HepG2 (cell line): Measurements from ENCODE around the gene GKN1. TPM values are rescaled to one million over a fixed set of nuclear protein-coding genes. Genes with fewer than 3 reads are reported as not detected.

Experiments
- ATRX ChIP-seq: sonication (generic); formaldehyde crosslinking; IDR thresholded peaks from 2 replicates; pipeline ENCODE4 v1.4.0; 2020; ENCODE audit warnings: missing genetic modification reagents, borderline replicate concordance
- FLYWCH1 ChIP-seq: sonication (generic); formaldehyde crosslinking; IDR thresholded peaks from 2 replicates; pipeline ENCODE4 v1.8.1; 2023; ENCODE audit warnings: mild to moderate bottlenecking, missing genetic modification reagents
- GATAD1 ChIP-seq: IDR thresholded peaks from 2 replicates; pipeline ENCODE4 v1.6.1; 2016; ENCODE audit warnings: missing genetic modification reagents, missing compliant biosample characterization
- HNRNPLL ChIP-seq: fragments of 200-400 bp; formaldehyde crosslinking; IDR thresholded peaks from 2 replicates; pipeline ENCODE4 v1.6.1; 2017; ENCODE audit warnings: mild to moderate bottlenecking, low read depth, low read length; ENCODE audit not compliant: poor library complexity, severe bottlenecking
- KAT2B ChIP-seq: fragments of 150-350 bp; IDR thresholded peaks from 2 replicates; pipeline ENCODE4 v1.6.1; 2014; ENCODE audit warnings: low read depth, low read length, borderline replicate concordance
- KAT8 ChIP-seq: IDR thresholded peaks from 2 replicates; pipeline ENCODE4 v1.6.1; 2016; ENCODE audit warnings: missing genetic modification reagents, missing compliant biosample characterization
- KDM4B ChIP-seq: sonication (generic); formaldehyde crosslinking; IDR thresholded peaks from 2 replicates; pipeline ENCODE4 v1.4.0; 2020; ENCODE audit warnings: missing genetic modification reagents
- KLF15 ChIP-seq: sonication (generic); formaldehyde crosslinking; IDR thresholded peaks from 2 replicates; pipeline ENCODE4 v1.8.1; 2023; ENCODE audit warnings: borderline replicate concordance, mild to moderate bottlenecking, inconsistent platforms, missing genetic modification reagents, mixed read lengths
- KLF6 ChIP-seq: IDR thresholded peaks from 2 replicates; pipeline ENCODE4 v1.8.0; 2016; ENCODE audit warnings: missing biosample characterization, missing genetic modification reagents
- MAFG ChIP-seq: sonication (generic); formaldehyde crosslinking; IDR thresholded peaks from 2 replicates; pipeline ENCODE4 v1.5.1; 2020; ENCODE audit warnings: mild to moderate bottlenecking, missing genetic modification reagents
- MATR3 ChIP-seq: sonication (generic); formaldehyde crosslinking; IDR thresholded peaks from 2 replicates; pipeline ENCODE4 v1.4.0; 2020; ENCODE audit warnings: missing genetic modification reagents
- NR3C1 ChIP-seq: sonication (generic); formaldehyde crosslinking; IDR thresholded peaks from 2 replicates; pipeline ENCODE4 v1.4.0; 2020; ENCODE audit warnings: missing genetic modification reagents
- PHF5A ChIP-seq: IDR thresholded peaks from one replicate; pipeline ENCODE4 v1.6.1; 2018; ENCODE audit warnings: low read depth, missing genetic modification reagents; ENCODE audit not compliant: unreplicated experiment
- POLR2A ChIP-seq, 2 experiments: IDR thresholded peaks; 2 replicates each; pipeline ENCODE4 v1.6.1; 2011; ENCODE audit warnings: low read depth in 2 of 2, low read length in 2 of 2, mild to moderate bottlenecking in 1 of 2, moderate library complexity in 1 of 2; ENCODE audit not compliant: insufficient read depth in 1 of 2
- POLR2AphosphoS2 ChIP-seq: IDR thresholded peaks from 2 replicates; pipeline ENCODE4 v1.6.1; 2011; ENCODE audit warnings: low read depth, low read length, improper control_type of control experiment
- RBFOX2 ChIP-seq: fragments of 200-400 bp; formaldehyde crosslinking; IDR thresholded peaks from 2 replicates; pipeline ENCODE4 v1.6.1; 2017; ENCODE audit warnings: low read depth, mild to moderate bottlenecking, low read length
- RFX1 ChIP-seq: fragments of 450-650 bp; IDR thresholded peaks from 2 replicates; pipeline ENCODE4 v1.6.1; 2017
- SAFB2 ChIP-seq: sonication (generic); formaldehyde crosslinking; IDR thresholded peaks from 2 replicates; pipeline ENCODE4 v1.5.1; 2020; ENCODE audit warnings: missing genetic modification reagents, low read depth, mild to moderate bottlenecking, borderline replicate concordance
- TAF1 ChIP-seq: sonication (generic); formaldehyde crosslinking; IDR thresholded peaks from 2 replicates; pipeline ENCODE4 v1.4.0; 2020; ENCODE audit warnings: missing genetic modification reagents
- ZFP41 ChIP-seq: sonication (generic); formaldehyde crosslinking; IDR thresholded peaks from 2 replicates; pipeline ENCODE4 v1.4.0; 2020; ENCODE audit warnings: mild to moderate bottlenecking, missing genetic modification reagents, borderline replicate concordance
- ZMYM4 ChIP-seq: sonication (generic); formaldehyde crosslinking; IDR thresholded peaks from 2 replicates; pipeline ENCODE4 v1.8.1; 2023; ENCODE audit warnings: mild to moderate bottlenecking, missing genetic modification reagents
- ZNF225 ChIP-seq: sonication (generic); formaldehyde crosslinking; IDR thresholded peaks from 2 replicates; pipeline ENCODE4 v1.4.0; 2020; ENCODE audit warnings: mild to moderate bottlenecking, missing genetic modification reagents
- ZNF451 ChIP-seq: sonication (generic); formaldehyde crosslinking; IDR thresholded peaks from 2 replicates; pipeline ENCODE4 v1.5.0; 2020; ENCODE audit warnings: mild to moderate bottlenecking, missing genetic modification reagents
- ZNF709 ChIP-seq: sonication (generic); formaldehyde crosslinking; IDR thresholded peaks from 2 replicates; pipeline ENCODE4 v1.5.0; 2020; ENCODE audit warnings: mild to moderate bottlenecking, missing genetic modification reagents
- ZNF75D ChIP-seq: sonication (generic); formaldehyde crosslinking; IDR thresholded peaks from 2 replicates; pipeline ENCODE4 v1.8.1; 2023; ENCODE audit warnings: missing genetic modification reagents, mild to moderate bottlenecking, borderline replicate concordance
- ZNF772 ChIP-seq: sonication (generic); formaldehyde crosslinking; IDR thresholded peaks from 2 replicates; pipeline ENCODE4 v1.5.0; 2020; ENCODE audit warnings: mild to moderate bottlenecking, missing genetic modification reagents
- ZNF777 ChIP-seq: sonication (generic); formaldehyde crosslinking; IDR thresholded peaks from 2 replicates; pipeline ENCODE4 v1.4.0; 2020; ENCODE audit warnings: missing genetic modification reagents
- ZNF891 ChIP-seq: sonication (generic); formaldehyde crosslinking; IDR thresholded peaks from 2 replicates; pipeline ENCODE4 v1.5.0; 2020; ENCODE audit warnings: mild to moderate bottlenecking, missing genetic modification reagents
- polyA plus RNA-seq, 8 experiments: library from polyadenylated mRNA; depleted of rRNA in 3 of 8; stranded (reverse) in 7 of 8; unstranded in 1 of 8; fragments of >200 nt; fragmentation: Illumina TruSeq in 4 of 8; extraction: Trizol in 4 of 8; gene quantifications; 2 replicates each; pipeline versions ENCODE4 v1.2.1 to v1.2.3, GENCODE V29; 2011 to 2016; ENCODE audit warnings: low read depth in 4 of 8, missing spikeins in 1 of 8, mixed read lengths in 1 of 8; ENCODE audit not compliant: insufficient read depth in 1 of 8
- total RNA-seq, 5 experiments: library from RNA; depleted of rRNA; stranded (reverse); fragments of >200 nt; fragmentation: Illumina TruSeq; extraction: Trizol; gene quantifications; 2 replicates each; pipeline ENCODE4 v1.2.3, GENCODE V29; 2016; ENCODE audit warnings: low read depth in 1 of 5
- TF ChIP-seq, protein P1 (sequence below): IDR thresholded peaks from 2 replicates; pipeline ENCODE4 v1.6.1; 2012; ENCODE audit warnings: inconsistent platforms
- TF ChIP-seq, protein P2 (sequence below): sonication (generic); formaldehyde crosslinking; IDR thresholded peaks from 2 replicates; pipeline ENCODE4 v1.8.1; 2023; ENCODE audit warnings: mild to moderate bottlenecking, missing genetic modification reagents
- TF ChIP-seq, protein P3 (sequence below): sonication (generic); formaldehyde crosslinking; IDR thresholded peaks from 2 replicates; pipeline ENCODE4 v1.4.0; 2020; ENCODE audit warnings: missing genetic modification reagents, borderline replicate concordance

Gene GKN1
- total and polyA plus RNA-seq, 2 of the 13 experiments (the other 11 are each of a cell fraction or from before 2014, with no cell fraction given) = not detected

DNA sequence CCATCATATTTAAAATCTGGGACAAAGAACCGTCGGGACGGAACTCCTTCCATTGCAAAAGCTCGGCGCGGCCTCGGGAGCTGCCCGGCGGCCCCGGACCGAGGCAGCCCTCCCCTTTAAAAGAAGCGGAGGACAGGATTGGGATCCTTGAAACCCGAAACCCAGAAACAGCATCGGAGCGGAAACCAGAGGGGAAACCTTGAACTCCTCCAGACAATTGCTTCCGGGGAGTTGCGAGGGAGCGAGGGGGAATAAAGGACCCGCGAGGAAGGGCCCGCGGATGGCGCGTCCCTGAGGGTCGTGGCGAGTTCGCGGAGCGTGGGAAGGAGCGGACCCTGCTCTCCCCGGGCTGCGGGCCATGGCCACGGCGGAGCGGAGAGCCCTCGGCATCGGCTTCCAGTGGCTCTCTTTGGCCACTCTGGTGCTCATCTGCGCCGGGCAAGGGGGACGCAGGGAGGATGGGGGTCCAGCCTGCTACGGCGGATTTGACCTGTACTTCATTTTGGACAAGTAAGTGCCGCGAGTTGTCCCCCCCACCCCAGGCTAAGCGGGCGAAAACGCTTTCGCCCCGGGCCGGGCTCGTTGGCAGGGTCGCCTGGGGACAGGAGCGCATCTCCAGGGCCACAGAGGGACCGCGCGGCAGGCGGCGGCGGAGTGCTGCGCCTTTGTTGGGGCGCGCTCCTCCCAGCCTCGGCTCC is 38.9 kb downstream of the GKN1 start, which contains the start of gene ANTXR1 (continued):
- TF ChIP-seq ZFP41 (CRISPR knock-in tag) = peak; percentile 64; the same call in 1 of the 2 replicates
- TF ChIP-seq KDM4B (CRISPR knock-in tag) = no peak
- no peak for TF ChIP-seq FLYWCH1 (CRISPR knock-in tag)
- peak; percentile 35; the same call in 1 of the 2 replicates for TF ChIP-seq ZNF709
- TF ChIP-seq ZNF777 (CRISPR knock-in tag) = no peak
- TF ChIP-seq ZNF75D (CRISPR knock-in tag) = no peak
- TF ChIP-seq ZNF225 (CRISPR knock-in tag) = no peak; the same call in 1 of the 2 replicates
- TF ChIP-seq KLF6 = no peak
- TF ChIP-seq PHF5A = no peak
- TF ChIP-seq MATR3 (CRISPR knock-in tag) = no peak
- peak; percentile 58 for TF ChIP-seq RBFOX2
- TF ChIP-seq ZNF772 (CRISPR knock-in tag) = 0 out of 2 replicates have a peak, but pooled peaks have one; percentile 68
- no peak for TF ChIP-seq ZNF451 (CRISPR knock-in tag)
- TF ChIP-seq MAFG = no peak
- TF ChIP-seq KAT2B = no peak
- peak; percentile 69 for TF ChIP-seq HNRNPLL
- 0 out of 2 replicates have a peak, but pooled peaks have one; percentile 43 for TF ChIP-seq SAFB2
- TF ChIP-seq KLF15 (CRISPR knock-in tag) = peak; percentile 32; the same call in 1 of the 2 replicates
- TF ChIP-seq ZNF891 (CRISPR knock-in tag) = 0 out of 2 replicates have a peak, but pooled peaks have one; percentile 3
- TF ChIP-seq TAF1 (CRISPR knock-in tag) = peak; percentile 63
- TF ChIP-seq KAT8 (CRISPR knock-in tag) = peak; percentile 52; the same call in 1 of the 2 replicates
- TF ChIP-seq, protein P1, sequence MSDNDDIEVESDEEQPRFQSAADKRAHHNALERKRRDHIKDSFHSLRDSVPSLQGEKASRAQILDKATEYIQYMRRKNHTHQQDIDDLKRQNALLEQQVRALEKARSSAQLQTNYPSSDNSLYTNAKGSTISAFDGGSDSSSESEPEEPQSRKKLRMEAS = peak; percentile 52; the same call in 1 of the 2 replicates
- peak; percentile 25 to 32; a peak in 1 of 4 replicates for TF ChIP-seq POLR2A (IDR thresholded peaks at IDR 0.05; ENCODE audit: insufficient read depth in 1 of 2, low read depth in 2 of 2, low read length in 2 of 2)
- TF ChIP-seq GATAD1 (CRISPR knock-in tag) = peak; percentile 21; the same call in 1 of the 2 replicates
- no peak for TF ChIP-seq ATRX (CRISPR knock-in tag)
- no peak for TF ChIP-seq RFX1
- no peak for TF ChIP-seq POLR2AphosphoS2
- TF ChIP-seq NR3C1 (CRISPR knock-in tag) = no peak
- TF ChIP-seq ZMYM4 = peak; percentile 64
- TF ChIP-seq, protein P2, sequence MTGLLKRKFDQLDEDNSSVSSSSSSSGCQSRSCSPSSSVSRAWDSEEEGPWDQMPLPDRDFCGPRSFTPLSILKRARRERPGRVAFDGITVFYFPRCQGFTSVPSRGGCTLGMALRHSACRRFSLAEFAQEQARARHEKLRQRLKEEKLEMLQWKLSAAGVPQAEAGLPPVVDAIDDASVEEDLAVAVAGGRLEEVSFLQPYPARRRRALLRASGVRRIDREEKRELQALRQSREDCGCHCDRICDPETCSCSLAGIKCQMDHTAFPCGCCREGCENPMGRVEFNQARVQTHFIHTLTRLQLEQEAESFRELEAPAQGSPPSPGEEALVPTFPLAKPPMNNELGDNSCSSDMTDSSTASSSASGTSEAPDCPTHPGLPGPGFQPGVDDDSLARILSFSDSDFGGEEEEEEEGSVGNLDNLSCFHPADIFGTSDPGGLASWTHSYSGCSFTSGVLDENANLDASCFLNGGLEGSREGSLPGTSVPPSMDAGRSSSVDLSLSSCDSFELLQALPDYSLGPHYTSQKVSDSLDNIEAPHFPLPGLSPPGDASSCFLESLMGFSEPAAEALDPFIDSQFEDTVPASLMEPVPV = no peak
- TF ChIP-seq, protein P3, sequence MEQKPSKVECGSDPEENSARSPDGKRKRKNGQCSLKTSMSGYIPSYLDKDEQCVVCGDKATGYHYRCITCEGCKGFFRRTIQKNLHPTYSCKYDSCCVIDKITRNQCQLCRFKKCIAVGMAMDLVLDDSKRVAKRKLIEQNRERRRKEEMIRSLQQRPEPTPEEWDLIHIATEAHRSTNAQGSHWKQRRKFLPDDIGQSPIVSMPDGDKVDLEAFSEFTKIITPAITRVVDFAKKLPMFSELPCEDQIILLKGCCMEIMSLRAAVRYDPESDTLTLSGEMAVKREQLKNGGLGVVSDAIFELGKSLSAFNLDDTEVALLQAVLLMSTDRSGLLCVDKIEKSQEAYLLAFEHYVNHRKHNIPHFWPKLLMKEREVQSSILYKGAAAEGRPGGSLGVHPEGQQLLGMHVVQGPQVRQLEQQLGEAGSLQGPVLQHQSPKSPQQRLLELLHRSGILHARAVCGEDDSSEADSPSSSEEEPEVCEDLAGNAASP (CRISPR knock-in tag) = peak; percentile 93
